GM12891 (cell line): ENCODE data around the gene NUMA1.

Experiments used
- POLR2A ChIP-seq: IDR thresholded peaks from 2 replicates; pipeline ENCODE4 v1.6.1; 2011; ENCODE audit warnings: low read depth, low read length, control low read depth
- POLR2AphosphoS5 ChIP-seq: IDR thresholded peaks from 2 replicates; pipeline ENCODE4 v1.6.1; 2011; ENCODE audit warnings: low read depth, low read length, control low read depth
- SPI1 ChIP-seq: IDR thresholded peaks from 2 replicates; pipeline ENCODE4 v1.6.1; 2011; ENCODE audit warnings: low read depth, low read length, control low read depth
- TAF1 ChIP-seq: IDR thresholded peaks from 2 replicates; pipeline ENCODE4 v1.6.1; 2011; ENCODE audit warnings: low read depth, low read length, control low read depth

DNA sequence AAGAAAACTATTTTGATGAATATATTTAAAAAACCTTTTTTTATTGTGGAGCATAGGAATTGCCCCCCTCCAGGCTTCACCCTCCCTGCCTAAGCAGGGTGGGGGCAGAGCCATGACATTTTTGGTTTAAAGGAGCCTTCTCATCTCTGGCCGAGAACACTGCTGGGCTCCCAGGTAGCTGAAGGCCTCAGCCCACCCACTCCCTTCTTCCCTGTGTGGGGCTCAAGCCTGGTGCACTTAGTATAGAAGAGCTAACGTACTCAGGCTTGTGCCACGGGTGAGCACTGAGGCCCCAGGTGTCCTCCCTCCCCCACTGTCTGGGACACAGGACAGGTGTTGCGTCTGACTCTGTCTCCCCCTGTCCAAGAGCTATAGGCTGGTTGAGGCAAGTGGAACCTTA lies 83.8 kb downstream of the NUMA1 start:
- TF ChIP-seq POLR2AphosphoS5, result no peak
- no peak for TF ChIP-seq POLR2A
- TF ChIP-seq SPI1, result no peak
- no peak for TF ChIP-seq TAF1
